HUDEP-2 (cell line): ENCODE data around the gene GCHFR.

ENCODE experiments used
- DNase-seq, 76 experiments: peaks; one replicate each; lab custom pipeline; 2025; ENCODE audit not compliant: unreplicated experiment in 76 of 76; lab: John Stamatoyannopoulos, UW

GCHFR gene

DNA sequence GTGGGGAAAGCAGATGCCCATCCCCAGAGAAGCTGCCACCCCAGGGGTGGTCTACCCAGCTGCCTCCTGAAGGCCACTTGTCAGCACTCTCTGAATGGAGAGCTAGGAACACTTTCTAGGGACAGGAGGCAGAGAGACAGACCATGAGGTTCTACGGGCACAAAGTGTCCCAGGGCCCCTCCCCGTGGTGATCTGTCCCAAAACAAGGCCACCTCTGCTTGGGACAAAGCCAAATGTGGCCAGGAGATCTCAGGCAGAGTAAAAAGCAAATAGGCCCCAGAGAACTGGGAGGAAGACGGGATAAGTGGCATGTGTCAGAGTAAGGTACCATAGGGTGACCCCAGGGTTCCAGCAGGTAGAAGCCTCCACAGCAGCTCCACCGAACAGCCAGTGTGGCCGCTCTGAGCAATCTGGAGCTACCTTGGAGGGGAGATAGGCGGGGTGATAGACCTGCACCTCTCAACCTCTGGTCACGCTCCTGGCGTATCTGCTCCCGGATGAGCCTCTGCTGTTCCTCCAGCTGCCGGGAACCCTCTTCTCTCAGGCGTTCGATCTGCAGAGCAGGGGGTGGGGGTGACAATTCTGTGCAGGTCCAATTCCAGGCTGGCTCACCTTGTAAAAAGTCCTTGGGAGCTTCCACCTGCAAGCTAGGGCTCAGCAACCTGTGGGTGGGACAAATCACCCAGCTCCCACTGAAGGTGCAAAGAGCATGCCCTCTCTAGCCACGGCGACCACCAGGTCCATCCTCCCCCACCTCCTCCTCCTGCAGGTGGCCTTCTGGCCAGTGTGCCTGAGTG, 12.1 kb downstream of the GCHFR start:
- peak in 1 of 76 experiments; percentile 15 for DNase-seq

GRCh38 chr15:40776537-40777141, 12.8 kb downstream of the GCHFR start:
- peak in 68 of 76 experiments; percentile 13 to 78 (median 49) for DNase-seq

DNA sequence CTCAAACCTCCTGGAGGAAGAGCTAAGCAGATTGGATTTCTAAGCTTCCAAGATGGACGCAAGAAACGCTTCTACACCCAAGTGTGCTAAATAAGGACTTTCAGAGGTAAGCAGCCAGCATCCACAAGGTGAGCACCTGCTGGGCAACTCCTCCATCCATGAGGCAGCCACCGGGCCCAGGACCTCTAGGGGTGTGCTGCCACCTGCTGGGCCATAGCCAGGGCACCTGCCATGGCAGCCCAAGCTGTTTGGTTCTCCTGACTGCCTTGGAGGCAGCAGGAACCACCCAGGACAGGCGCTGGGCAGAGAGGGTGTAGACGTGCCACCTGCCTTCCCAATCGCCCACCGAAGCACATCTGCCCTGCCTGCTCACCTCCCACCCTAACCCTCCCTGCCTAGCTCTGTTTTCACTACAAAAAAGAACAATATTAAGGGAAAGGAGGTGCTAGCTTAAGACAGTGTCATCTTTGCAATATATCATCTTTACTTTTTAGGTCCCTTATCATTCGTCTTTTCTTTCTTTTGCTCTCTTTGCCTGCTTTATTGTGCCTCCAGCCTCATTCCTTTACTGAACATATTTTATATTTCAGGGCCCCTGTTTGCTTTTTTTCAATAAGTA, 18.9 kb downstream of the GCHFR start:
- DNase-seq = peak in 67 of 76 experiments; percentile 10 to 76 (median 56)

- DNase-seq = no peak
Observed at GRCh38 chr15:40785164-40785563, 21.3 kb downstream of the GCHFR start.

GRCh38 chr15:40785814-40786213, 21.9 kb downstream of the GCHFR start:
- no peak for DNase-seq

- DNase-seq = peak in 4 of 76 experiments; percentile 6 to 21 (median 14)
Observed at GRCh38 chr15:40787344-40787841, 23.5 kb downstream of the GCHFR start.

- peak in 3 of 76 experiments; percentile 4 to 21 (median 12) for DNase-seq
Observed at GRCh38 chr15:40787991-40788390, 24.1 kb downstream of the GCHFR start.

DNA sequence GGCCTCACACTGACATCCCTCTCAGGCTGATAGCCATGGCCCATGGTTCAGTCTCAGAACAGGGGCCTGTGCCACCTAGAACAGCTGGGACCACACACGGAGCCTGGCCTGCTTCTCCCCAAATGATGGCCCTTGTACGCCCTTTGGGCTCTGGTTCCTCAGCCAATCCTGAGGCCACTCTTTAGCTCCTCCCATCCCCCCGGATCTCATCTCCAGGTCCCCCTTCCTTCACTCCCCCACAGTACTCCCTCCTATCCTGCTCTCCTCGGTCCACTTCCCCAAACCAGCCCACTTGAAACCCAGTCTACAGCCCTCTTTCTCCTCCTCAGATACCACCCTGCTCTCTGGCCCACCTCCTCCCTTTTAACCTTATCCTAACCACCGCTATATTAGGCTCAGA, 25.3 kb downstream of the GCHFR start:
- no peak for DNase-seq

DNA sequence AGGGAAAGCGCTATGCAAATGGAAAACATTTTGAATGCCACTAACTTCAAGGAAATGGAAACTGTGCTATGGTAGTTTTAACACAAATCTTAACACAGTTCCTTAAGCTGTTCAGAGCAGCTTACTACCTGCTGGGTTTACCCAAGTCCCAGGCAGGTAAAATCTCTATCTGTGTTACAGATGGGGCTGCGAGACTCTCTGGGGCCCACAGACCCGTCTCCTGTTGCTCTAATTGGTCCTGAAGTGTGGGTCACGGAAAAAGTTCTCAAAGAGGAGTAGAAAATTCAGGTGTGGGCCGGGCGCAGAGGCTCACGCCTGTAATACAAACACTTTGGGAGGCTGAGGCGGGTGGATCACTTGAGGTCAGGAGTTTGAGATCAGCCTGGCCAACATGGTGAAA, 26.1 kb downstream of the GCHFR start:
- DNase-seq = no peak

GRCh38 chr15:40790718-40791117, 26.9 kb downstream of the GCHFR start:
- DNase-seq = no peak

GRCh38 chr15:40792394-40792793, 28.5 kb downstream of the GCHFR start:
- no peak for DNase-seq

GRCh38 chr15:40793216-40793989, 29.5 kb downstream of the GCHFR start:
- peak in 62 of 76 experiments; percentile 11 to 69 (median 39) for DNase-seq

DNA sequence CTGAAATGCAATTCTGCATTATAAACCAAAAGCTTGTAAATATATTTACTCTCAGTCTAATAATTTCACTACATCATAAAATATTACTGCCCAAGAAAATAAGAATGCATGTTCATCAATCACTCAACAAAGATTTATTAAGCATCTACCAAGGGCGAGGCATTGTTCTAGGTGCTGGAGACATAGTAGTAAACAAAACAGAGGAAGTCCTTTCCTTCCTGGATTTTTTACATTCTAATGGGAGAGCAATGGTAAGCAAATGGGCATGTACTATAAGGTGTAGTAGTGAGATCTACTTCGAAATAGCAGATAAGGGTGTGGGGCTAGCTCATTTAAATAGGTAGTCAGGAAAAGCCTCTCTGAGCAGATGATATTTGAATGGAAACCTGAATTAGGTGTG, 32.2 kb downstream of the GCHFR start:
- DNase-seq = no peak

DNA sequence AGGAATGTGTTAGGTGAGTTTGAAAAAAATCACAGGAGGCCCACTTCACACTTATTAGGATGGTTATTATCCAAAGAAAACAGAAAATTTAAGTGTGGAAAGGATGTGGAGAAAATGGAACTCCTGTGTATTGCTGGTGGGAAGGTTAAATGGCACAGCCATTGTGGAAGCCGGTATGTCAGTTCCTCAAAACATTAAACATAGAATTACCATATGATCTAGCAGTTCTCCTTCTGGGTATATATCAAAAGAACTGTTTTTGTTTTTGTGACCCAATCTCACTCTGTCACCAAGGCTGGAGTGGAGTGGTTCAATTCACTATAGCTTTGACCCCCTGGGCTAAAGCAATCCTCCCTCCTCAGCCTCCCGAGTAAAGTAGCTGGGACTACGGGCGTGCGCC, 32.6 kb downstream of the GCHFR start:
- DNase-seq = no peak

GRCh38 chr15:40799523-40799922, 35.7 kb downstream of the GCHFR start:
- DNase-seq = no peak

DNA sequence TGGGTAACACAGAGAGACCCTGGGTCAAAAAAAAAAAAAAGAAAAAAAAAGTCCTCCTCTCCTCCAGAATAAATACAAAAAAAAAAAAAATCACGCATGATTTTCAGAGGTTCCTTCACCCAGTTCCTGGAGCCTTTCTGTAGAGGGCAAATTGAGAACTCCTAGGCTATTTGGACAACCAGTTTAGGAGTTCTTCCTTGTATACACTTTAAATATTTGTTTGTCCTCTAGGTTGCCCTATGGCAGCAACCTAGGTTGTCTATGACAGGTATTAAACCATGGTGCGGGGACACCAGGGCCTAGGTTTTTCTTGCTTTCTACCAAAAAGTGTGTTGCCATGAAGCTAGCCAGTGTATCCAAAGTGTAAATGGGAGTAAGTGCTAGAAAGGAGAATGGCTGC, 39.2 kb downstream of the GCHFR start:
- DNase-seq = no peak

- DNase-seq = no peak
Observed at GRCh38 chr15:40803688-40804087, 39.8 kb downstream of the GCHFR start.

GRCh38 chr15:40806672-40807027, 42.8 kb downstream of the GCHFR start:
- peak in 1 of 76 experiments; percentile 38 for DNase-seq

DNA sequence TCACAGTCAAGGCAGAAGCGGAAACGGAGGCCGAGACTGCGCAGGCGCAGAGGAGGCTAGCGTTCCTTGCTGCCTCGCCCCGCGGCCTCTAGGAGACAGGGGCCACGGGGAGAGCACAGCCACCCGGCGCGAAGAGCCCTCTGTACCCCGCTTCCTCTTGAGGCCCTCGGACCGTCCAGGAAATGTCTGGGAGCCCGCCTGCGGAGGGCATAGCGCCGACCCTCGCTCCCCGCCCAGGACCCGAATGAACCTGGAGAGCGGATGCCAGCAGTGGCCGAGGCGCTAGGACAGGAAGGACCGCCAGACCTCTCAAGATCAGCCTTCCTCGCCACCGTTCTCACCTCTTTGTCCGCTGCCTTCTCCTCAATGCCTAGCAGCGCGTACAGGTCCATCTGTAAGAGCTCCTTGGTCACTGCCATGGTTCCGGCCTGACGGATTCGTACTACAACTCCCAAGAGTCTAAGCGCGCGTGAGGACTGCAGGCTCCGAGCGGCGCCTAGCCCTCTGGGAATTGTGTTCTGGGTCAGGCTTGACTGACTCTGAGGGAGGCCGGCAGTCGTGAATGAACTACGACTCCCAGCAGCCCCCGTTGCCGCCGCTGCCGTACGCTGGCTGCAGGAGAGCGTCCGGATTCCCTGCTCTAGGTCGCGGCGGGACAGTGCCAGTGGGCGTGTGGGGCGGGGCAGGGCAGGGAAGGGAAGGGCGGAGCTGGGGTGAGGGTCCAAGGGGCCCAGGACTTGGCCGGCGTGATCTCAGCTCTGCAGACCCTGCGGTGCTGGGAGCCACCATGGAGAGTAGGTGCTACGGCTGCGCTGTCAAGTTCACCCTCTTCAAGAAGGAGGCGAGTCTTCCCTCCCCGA, 43.4 kb downstream of the GCHFR start, which contains the start of the genes DNAJC17 and ZFYVE19:
DNAJC17 (minus strand) TSS at position 446 of the 860 bp plus-strand sequence; CDS start at position 419, 27 bp downstream.
ZFYVE19 (plus strand) TSS at position 62 of the 860 bp plus-strand sequence; CDS start at position 563, 501 bp downstream.
- DNase-seq = peak; percentile 22 to 95 (median 90)
